BE2C (cell line): ENCODE data around the gene SORCS1.

Source experiments
- DNase-seq: peaks from one replicate; pipeline ENCODE4 v3.0.0-alpha.2; 2020
- H3K27me3 ChIP-seq: fragments of 250-450 bp; sonication (Bioruptor Pico); 2 replicates; pipeline ENCODE4 v1.5.1; 2020; ENCODE audit warnings: mild to moderate bottlenecking
- H3K36me3 ChIP-seq: fragments of 250-450 bp; sonication (Bioruptor Pico); 2 replicates; pipeline ENCODE4 v1.5.1; 2020; ENCODE audit warnings: mild to moderate bottlenecking
- H3K4me1 ChIP-seq: fragments of 250-450 bp; sonication (Bioruptor Pico); 2 replicates; pipeline ENCODE4 v1.5.1; 2020
- H3K4me3 ChIP-seq: 2 replicates; pipeline ENCODE4 v1.5.1; 2011; ENCODE audit warnings: low read depth, low read length
- H3K9me3 ChIP-seq: fragments of 250-450 bp; sonication (Bioruptor Pico); 2 replicates; pipeline ENCODE4 v1.5.1; 2020
- TF ChIP-seq, protein P1 (sequence below): IDR thresholded peaks from 2 replicates; pipeline ENCODE4 v1.5.1; 2012; ENCODE audit warnings: mild to moderate bottlenecking, low read depth, low read length

SORCS1 gene

GRCh38 chr10:107071301-107071700 lies 93.2 kb downstream of the SORCS1 start:
- H3K4me1 ChIP-seq: peaks cover 9% of the 10 kb centered on the region; the same call in 1 of the 2 replicates
- DNase-seq: no peak
- TF ChIP-seq, protein P1, sequence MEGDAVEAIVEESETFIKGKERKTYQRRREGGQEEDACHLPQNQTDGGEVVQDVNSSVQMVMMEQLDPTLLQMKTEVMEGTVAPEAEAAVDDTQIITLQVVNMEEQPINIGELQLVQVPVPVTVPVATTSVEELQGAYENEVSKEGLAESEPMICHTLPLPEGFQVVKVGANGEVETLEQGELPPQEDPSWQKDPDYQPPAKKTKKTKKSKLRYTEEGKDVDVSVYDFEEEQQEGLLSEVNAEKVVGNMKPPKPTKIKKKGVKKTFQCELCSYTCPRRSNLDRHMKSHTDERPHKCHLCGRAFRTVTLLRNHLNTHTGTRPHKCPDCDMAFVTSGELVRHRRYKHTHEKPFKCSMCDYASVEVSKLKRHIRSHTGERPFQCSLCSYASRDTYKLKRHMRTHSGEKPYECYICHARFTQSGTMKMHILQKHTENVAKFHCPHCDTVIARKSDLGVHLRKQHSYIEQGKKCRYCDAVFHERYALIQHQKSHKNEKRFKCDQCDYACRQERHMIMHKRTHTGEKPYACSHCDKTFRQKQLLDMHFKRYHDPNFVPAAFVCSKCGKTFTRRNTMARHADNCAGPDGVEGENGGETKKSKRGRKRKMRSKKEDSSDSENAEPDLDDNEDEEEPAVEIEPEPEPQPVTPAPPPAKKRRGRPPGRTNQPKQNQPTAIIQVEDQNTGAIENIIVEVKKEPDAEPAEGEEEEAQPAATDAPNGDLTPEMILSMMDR: no peak
- H3K36me3 ChIP-seq: no peaks in the 10 kb centered on the region
- H3K9me3 ChIP-seq: no peaks in the 10 kb centered on the region
- no peaks in the 10 kb centered on the region for H3K27me3 ChIP-seq
- no peak overlapping the region for H3K4me3 ChIP-seq

DNA sequence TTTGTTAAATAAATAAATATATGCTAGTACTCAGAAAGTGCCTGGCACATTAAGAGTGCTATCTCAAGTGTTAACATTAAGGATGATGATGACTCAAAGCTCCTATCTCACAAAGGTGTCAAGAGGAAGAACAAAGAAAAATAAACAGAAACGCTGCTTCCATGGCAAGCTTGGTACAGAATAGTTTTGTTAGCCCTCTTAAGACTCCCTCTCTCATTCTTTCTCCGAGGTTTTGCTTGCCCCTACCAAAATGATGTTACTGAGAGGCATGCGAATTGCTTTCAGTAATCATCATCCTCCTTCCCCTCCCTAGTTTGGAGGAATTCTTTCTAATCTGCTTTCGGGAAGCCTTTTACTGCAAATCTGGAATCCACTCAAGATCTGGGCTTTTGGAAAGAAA lies 96.7 kb downstream of the SORCS1 start:
- H3K4me3 ChIP-seq: no peak overlapping the region
- no peaks in the 10 kb centered on the region for H3K27me3 ChIP-seq
- no peaks in the 10 kb centered on the region for H3K36me3 ChIP-seq
- no peak for DNase-seq
- H3K4me1 ChIP-seq: peaks cover 9% of the 10 kb centered on the region; the same call in 1 of the 2 replicates
- TF ChIP-seq, protein P1: no peak
- no peaks in the 10 kb centered on the region for H3K9me3 ChIP-seq

GRCh38 chr10:107064075-107064474 lies 100.4 kb downstream of the SORCS1 start:
- TF ChIP-seq, protein P1: no peak
- no peaks in the 10 kb centered on the region for H3K27me3 ChIP-seq
- H3K4me3 ChIP-seq: no peak overlapping the region
- peaks cover 6% of the 10 kb centered on the region for H3K4me1 ChIP-seq
- no peaks in the 10 kb centered on the region for H3K9me3 ChIP-seq
- no peak for DNase-seq
- H3K36me3 ChIP-seq: no peaks in the 10 kb centered on the region

DNA sequence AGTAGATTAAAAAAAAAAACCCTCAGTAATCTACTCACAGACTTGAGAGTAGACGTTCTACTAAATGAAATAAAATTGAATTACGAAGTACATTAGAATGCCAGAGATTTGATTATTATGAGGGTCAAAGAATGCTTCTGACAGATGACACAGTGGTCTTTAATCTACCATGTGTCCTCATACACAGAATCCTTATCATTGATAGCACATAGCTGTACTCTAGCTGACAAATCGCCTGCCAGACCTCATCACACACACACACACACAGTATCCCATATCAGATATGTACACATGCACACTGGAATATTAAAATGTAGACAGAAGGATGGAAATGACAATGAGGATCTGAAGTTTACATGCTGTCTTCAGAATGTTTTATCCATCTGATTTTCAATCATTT lies 104.6 kb downstream of the SORCS1 start:
- DNase-seq: peak; percentile 45
- Histone ChIP-seq H3K36me3 (no peaks in the 10 kb centered on the region), H3K27me3 (no peaks in the 10 kb centered on the region), H3K4me3 (peak overlapping the region; percentile 9), H3K4me1 (peaks cover 34% of the 10 kb centered on the region), H3K9me3 (no peaks in the 10 kb centered on the region)
- TF ChIP-seq, protein P1: no peak

GRCh38 chr10:107059068-107059804 lies 105.3 kb downstream of the SORCS1 start:
- TF ChIP-seq, protein P1: no peak
- H3K4me3 ChIP-seq: peak overlapping the region; percentile 9
- no peaks in the 10 kb centered on the region for H3K9me3 ChIP-seq
- H3K36me3 ChIP-seq: no peaks in the 10 kb centered on the region
- peaks cover 39% of the 10 kb centered on the region for H3K4me1 ChIP-seq
- no peak for DNase-seq
- no peaks in the 10 kb centered on the region for H3K27me3 ChIP-seq

DNA sequence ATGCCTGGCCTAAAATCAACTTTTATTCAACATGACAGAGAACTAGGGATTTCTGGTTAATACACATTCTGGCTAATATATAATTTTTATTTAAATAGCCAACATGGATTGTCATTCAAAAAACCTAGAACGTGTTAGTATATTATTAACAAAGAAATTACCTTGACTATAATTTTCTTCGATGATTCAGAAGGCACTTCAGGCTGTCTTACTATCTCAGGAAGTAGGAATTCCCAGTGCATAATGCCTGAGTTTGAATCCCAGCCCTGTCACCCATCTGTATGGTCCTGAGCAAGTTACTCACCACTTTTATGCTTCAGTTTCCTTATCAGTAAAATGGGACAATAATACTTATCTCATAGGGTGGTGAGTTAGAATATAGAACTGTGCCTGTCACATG lies 106.2 kb downstream of the SORCS1 start:
- peaks cover 39% of the 10 kb centered on the region for H3K4me1 ChIP-seq
- no peak for DNase-seq
- TF ChIP-seq, protein P1: no peak
- no peak overlapping the region for H3K4me3 ChIP-seq
- no peaks in the 10 kb centered on the region for H3K27me3 ChIP-seq
- H3K9me3 ChIP-seq: no peaks in the 10 kb centered on the region
- H3K36me3 ChIP-seq: no peaks in the 10 kb centered on the region
